Effector memory CD4-positive, alpha-beta T cell (primary cell): Measurements from ENCODE around the gene GREM2.

Experiments used
- DNase-seq, 3 donors: peaks; one replicate each; pipeline ENCODE4 v3.0.0-alpha.2; 2020
- H3K27ac ChIP-seq: 2 replicates; pipeline ENCODE4 v1.7.0; 2013; ENCODE audit warnings: mild to moderate bottlenecking, low read length, moderate library complexity; ENCODE audit not compliant: insufficient read depth, poor library complexity, severe bottlenecking
- H3K27me3 ChIP-seq: replicated peaks from 2 replicates; pipeline ENCODE4 v1.7.0; 2013; ENCODE audit warnings: mild to moderate bottlenecking, low read length; ENCODE audit not compliant: insufficient read depth, control insufficient read depth, poor library complexity, severe bottlenecking
- H3K36me3 ChIP-seq: 2 replicates; pipeline ENCODE4 v1.7.0; 2013; ENCODE audit warnings: mild to moderate bottlenecking, low read length, moderate library complexity; ENCODE audit not compliant: control insufficient read depth, insufficient read depth
- H3K4me1 ChIP-seq: 2 replicates; pipeline ENCODE4 v1.7.0; 2013; ENCODE audit warnings: low read length, mild to moderate bottlenecking; ENCODE audit not compliant: control insufficient read depth, insufficient read depth, poor library complexity, severe bottlenecking
- H3K4me3 ChIP-seq: 2 replicates; pipeline ENCODE4 v1.7.0; 2013; ENCODE audit warnings: low read length, low read depth, mild to moderate bottlenecking; ENCODE audit not compliant: insufficient read depth, poor library complexity, severe bottlenecking
- H3K9me3 ChIP-seq: 2 replicates; pipeline ENCODE4 v1.7.0; 2013; ENCODE audit warnings: mild to moderate bottlenecking, low read length, moderate library complexity; ENCODE audit not compliant: control insufficient read depth

The GREM2 gene

GRCh38 chr1:240591564-240591963 is 20.4 kb downstream of the GREM2 start:
- Histone ChIP-seq H3K4me3 (no peak overlapping the region), H3K4me1 (peaks cover 2% of the 10 kb centered on the region), H3K36me3 (no peaks in the 10 kb centered on the region), H3K27ac (no peak overlapping the region), H3K9me3 (no peaks in the 10 kb centered on the region), H3K27me3 (no peaks in the 10 kb centered on the region)
- DNase-seq = no peak

GRCh38 chr1:240591078-240591477 is 20.9 kb downstream of the GREM2 start:
- Histone ChIP-seq H3K9me3 (no peaks in the 10 kb centered on the region), H3K27me3 (no peaks in the 10 kb centered on the region), H3K4me3 (no peak overlapping the region), H3K4me1 (peaks cover 2% of the 10 kb centered on the region), H3K27ac (no peak overlapping the region), H3K36me3 (no peaks in the 10 kb centered on the region)
- DNase-seq = no peak

GRCh38 chr1:240589585-240590110 is 22.3 kb downstream of the GREM2 start:
- DNase-seq = no peak
- peaks cover 2% of the 10 kb centered on the region for H3K4me1 ChIP-seq
- H3K9me3 ChIP-seq = no peaks in the 10 kb centered on the region
- no peak overlapping the region for H3K4me3 ChIP-seq
- H3K27me3 ChIP-seq = no peaks in the 10 kb centered on the region
- no peak overlapping the region for H3K27ac ChIP-seq
- H3K36me3 ChIP-seq = no peaks in the 10 kb centered on the region

GRCh38 chr1:240586006-240586405 is 25.9 kb downstream of the GREM2 start:
- H3K36me3 ChIP-seq = no peaks in the 10 kb centered on the region
- H3K4me1 ChIP-seq = no peaks in the 10 kb centered on the region
- H3K27ac ChIP-seq = no peak overlapping the region
- no peak for DNase-seq
- H3K4me3 ChIP-seq = no peak overlapping the region
- H3K9me3 ChIP-seq = no peaks in the 10 kb centered on the region
- H3K27me3 ChIP-seq = no peaks in the 10 kb centered on the region

GRCh38 chr1:240582953-240583352 is 29.0 kb downstream of the GREM2 start:
- DNase-seq = no peak
- Histone ChIP-seq H3K36me3 (no peaks in the 10 kb centered on the region), H3K27me3 (no peaks in the 10 kb centered on the region), H3K27ac (no peak overlapping the region), H3K4me3 (no peak overlapping the region), H3K4me1 (no peaks in the 10 kb centered on the region), H3K9me3 (no peaks in the 10 kb centered on the region)

- DNase-seq = no peak
- Histone ChIP-seq H3K9me3 (no peaks in the 10 kb centered on the region), H3K4me3 (no peak overlapping the region), H3K4me1 (peaks cover 4% of the 10 kb centered on the region), H3K27me3 (no peaks in the 10 kb centered on the region), H3K27ac (no peak overlapping the region), H3K36me3 (no peaks in the 10 kb centered on the region)
These were observed 32.4 kb downstream of the GREM2 start for GRCh38 chr1:240579511-240579910.

GRCh38 chr1:240577095-240577494 is 34.9 kb downstream of the GREM2 start:
- H3K4me1 ChIP-seq = peaks cover 4% of the 10 kb centered on the region
- no peaks in the 10 kb centered on the region for H3K27me3 ChIP-seq
- H3K4me3 ChIP-seq = no peak overlapping the region
- H3K36me3 ChIP-seq = no peaks in the 10 kb centered on the region
- H3K9me3 ChIP-seq = no peaks in the 10 kb centered on the region
- DNase-seq = no peak
- peak overlapping the region; percentile 63 for H3K27ac ChIP-seq

- DNase-seq = peak; percentile 12 to 33 (median 28)
- peaks cover 4% of the 10 kb centered on the region for H3K4me1 ChIP-seq
- H3K36me3 ChIP-seq = no peaks in the 10 kb centered on the region
- no peaks in the 10 kb centered on the region for H3K27me3 ChIP-seq
- no peaks in the 10 kb centered on the region for H3K9me3 ChIP-seq
- H3K27ac ChIP-seq = peak overlapping the region; percentile 63
- H3K4me3 ChIP-seq = peak overlapping the region; percentile 35
These were observed 35.8 kb downstream of the GREM2 start for GRCh38 chr1:240575981-240576662.

GRCh38 chr1:240572328-240572727 is 39.6 kb downstream of the GREM2 start:
- Histone ChIP-seq H3K9me3 (no peaks in the 10 kb centered on the region), H3K27ac (no peak overlapping the region), H3K4me3 (no peak overlapping the region), H3K36me3 (no peaks in the 10 kb centered on the region), H3K4me1 (peaks cover 4% of the 10 kb centered on the region), H3K27me3 (no peaks in the 10 kb centered on the region)
- no peak for DNase-seq

GRCh38 chr1:240571782-240572181 is 40.2 kb downstream of the GREM2 start:
- Histone ChIP-seq H3K27ac (no peak overlapping the region), H3K9me3 (no peaks in the 10 kb centered on the region), H3K27me3 (no peaks in the 10 kb centered on the region), H3K4me1 (peaks cover 4% of the 10 kb centered on the region), H3K36me3 (no peaks in the 10 kb centered on the region), H3K4me3 (no peak overlapping the region)
- DNase-seq = no peak
